GM21528 (cell line): ENCODE results near the gene TOR4A.

Source experiments
- ATAC-seq: cut with Tn5 transposase; IDR thresholded peaks from one replicate; pipeline ENCODE4 v1.9.1; 2021; ENCODE audit warnings: mild to moderate bottlenecking, moderate library complexity; ENCODE audit not compliant: unreplicated experiment, low FRiP score

TOR4A gene

DNA sequence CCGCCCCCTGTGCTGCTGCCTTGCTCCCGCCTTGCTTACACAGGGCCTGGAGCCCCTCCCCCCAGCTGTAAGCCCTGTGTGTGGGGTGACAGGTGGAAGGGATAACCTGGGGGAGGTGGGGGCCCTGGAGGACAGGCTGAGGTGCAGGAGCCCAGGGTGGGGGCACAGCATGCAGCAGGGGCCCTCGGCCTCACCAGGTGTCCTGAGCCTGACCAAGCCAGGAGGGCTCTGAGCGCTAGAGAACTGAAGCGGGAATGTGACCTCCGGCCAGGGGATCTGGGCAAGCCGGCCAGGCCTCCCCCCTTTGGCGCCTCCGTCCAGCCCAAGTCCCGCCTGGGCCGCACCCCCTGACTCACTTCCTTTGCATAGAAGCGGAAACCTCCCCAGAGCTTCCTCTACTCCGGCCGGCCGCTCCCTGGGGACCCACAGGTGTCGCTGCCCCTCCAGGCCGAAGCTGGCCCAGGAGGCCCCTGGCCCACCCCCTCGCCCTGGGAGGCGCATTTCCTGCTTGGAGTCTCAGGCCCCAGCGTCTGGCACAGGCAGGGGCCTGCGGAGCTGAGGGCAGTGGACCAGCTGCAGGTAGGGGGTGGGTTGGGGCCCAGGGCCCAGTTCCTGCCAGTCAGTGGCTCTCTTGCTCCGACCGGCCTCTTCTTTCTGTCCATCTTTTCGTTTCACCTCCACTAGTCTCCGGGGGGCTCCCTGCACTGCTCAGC, at the start of gene TOR4A:
TOR4A (plus strand) TSS at position 398 of the 713 bp plus-strand sequence. CDS start 964 bp downstream, outside the sequence.
- peak; percentile 68 for ATAC-seq

DNA sequence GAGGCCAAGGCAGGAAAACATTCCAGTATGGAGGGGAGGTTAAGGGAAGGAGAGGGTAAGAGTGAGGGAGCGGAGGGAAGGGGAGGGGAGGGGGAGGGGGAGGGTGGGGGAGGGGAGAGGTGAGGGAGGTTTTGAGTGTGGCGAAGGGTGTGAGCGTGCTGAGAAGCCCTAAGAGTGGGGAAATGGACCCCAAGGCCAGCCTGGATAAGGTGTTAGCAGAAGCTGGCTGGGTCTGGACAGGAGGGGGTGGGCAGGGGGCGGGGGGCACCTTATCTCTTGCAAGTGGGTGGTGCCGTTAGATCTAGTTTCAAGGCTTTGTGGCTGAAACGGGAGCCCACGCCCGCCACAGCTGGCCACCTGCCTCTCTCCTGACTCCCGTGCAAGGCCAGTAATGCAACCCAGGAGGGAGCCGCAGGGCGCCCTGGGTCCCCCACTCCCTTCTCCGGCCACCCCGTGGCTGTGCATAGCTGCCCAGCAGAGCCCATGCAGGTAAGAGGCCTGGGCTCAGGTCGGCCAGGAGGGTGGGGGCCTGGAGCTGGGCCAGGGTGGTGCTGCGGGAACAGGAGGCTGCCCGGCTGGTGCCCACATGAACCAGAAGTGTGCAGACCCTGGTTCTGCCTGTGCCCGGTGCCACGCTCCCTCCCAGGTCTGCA, 49.5 kb upstream of the TOR4A start:
- no peak for ATAC-seq

- ATAC-seq: no peak
Observed at GRCh38 chr9:137228506-137228967, 49.0 kb upstream of the TOR4A start.

DNA sequence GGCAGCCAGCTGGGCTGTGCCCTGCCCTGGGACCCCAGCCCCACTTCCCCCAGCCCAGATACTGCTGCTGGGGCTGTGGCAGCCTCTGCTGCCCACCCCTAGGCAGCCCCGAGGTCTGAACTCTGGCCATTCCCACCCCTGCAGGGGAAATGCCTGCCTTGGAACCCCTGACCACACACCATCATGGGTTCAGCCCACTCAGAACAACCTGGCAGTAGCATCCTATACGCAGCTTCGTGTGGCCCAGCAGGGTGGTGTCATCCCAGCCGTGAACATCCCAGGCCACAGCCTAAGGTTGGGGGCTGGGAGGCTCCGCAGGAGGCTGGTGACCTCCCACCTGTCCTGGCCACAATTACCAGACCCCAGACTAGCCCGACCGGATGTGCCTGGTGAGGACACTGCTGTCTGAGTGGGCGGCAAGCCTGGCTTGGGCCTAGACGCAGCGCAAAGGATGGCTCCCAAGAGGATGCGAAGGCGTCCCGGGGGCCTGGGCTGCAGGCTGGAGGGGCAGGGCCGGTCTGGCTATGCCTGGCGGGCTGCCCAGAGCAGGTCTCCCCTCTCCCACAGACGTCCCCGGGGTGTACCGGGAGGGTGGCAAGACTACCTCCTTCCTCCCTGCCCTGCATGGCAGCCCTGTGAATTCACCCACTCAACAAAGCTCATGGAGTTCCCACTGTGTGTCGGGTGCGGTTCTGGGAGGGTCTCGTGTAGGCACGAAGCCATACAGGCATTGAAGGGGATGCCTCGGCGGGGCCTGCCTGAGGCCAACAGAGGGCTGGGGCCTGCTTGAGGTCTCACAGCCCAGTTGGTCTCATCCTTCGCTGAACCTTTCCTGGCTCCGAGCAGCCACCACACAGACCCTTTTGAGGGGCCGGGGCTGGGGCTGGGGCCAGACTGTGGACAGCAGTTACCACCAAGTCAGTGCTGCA, 48.3 kb upstream of the TOR4A start:
- ATAC-seq: no peak

DNA sequence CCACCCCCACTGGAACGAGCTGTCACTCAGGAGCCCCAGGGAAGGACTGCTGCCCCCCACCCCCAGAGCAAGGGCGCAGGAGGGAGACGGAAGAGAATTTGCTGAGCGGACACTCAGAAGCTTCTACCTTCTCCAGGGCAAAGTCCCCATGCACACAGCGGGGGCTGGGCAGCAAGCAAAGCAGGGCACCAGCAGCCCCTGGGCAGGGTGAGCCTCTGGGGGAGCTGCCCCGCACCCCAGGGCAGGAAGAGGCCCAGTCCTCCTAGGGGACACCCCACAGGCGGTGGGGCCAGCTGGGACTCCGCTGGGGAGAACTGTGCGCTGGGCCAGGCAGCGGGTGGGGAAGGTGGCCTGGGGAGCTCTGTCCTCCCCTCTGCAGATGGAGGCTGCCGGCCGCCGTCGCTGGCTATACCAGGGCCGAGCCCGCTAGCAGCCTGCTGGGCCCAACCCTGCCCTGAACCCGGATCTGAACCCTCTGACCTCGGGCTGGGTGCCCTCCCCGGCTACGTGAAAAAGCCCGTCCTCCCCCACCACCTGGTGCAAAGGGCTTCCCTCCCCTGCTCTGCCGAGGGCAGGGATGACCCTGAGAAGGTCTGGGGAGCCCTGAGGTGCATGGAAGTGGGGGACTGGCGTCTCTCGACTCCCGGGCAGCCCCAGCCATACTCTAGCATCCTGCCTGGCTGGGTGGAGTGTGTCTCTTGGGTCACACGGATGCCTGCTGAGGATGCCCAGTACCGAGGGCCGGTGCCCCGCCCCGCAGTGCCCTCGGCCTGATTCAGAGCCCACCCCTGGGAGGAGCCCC, 47.4 kb upstream of the TOR4A start:
- ATAC-seq: no peak

DNA sequence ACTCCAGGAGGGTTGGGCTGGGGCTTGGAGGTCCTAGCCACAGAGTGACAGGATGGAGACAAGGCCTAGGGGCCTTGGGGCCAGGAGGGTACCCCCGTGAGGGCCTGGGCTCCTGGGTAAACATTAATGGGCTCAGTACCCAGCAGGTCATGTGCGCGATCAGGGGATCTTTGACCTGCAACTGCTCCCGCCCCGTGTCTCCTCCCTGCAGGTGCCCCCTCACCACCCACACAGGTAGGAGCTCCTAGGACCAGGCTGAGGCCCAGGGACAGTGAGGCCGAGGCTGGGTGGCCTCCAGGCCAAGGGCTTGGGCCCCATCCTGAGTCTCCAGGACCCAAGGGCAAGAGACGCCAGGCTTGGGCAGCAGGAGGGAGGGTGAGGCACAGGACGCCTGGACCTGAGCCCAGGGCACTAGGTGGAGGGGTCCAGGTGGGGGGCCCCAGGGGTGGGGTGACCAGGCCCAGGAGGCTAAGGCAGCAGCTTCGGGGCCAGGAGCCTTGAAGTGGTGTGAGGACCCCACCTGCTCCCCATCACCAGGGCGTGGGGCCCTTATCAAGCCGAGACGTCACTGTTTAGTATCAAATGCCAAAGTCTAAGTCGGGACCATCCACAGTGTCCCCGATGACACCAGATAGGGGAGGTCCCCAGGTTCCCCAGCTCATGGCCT, 46.7 kb upstream of the TOR4A start, which contains the start of gene SLC34A3:
SLC34A3 (plus strand) TSS at position 197 of the 667 bp plus-strand sequence. CDS start 802 bp downstream, outside the sequence.
- ATAC-seq: no peak

DNA sequence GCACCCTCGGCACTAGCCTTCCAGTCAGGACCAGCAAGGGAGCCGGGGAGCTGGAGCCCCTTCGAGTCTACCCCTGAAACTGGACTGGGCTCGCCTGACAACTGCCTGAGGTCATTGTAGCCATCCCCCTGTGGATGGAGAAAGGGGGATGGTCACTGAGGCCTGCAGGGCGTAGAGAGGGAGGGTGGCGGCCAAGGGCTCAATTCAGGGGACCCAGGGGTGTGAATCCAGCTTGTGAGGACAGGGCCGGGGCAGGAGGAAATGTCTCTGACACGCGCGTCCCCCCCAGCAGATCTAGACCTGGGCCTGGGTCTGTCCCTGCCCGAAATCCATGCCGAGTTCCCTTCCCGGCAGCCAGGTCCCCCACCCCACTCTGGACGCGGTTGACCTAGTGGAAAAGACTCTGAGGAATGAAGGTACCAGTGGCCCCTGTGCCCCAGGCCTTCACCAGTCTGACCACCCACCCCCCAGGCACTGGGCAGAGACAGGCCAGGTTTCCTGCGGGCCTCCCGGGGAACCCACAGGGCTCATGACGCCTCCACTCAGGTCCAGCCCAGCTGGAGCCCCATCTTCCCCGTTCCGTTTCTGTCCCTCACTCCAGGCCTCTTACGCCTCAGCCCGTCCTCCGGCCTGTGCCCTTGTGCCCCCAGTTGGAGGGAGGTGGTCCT, 46.0 kb upstream of the TOR4A start:
- no peak for ATAC-seq

DNA sequence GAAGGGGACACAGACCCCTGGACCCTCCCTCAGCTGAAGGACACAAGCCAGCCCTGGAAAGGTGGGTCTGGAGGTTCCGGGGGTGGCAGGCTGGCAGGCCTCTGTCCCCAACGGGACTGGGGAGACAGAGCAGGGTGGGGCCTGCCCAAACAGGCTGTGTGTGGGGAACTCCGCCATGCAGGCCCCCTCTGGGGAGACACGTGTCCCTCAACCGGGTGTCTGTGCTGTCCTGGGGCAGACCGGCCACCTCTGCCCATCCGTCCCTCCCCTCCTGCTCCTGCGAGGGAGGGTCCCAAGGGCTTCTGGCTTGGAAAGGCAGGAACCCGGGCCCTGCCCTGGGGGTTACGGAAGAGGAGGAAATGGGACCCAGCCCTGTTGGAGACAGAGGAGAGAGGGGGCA, 45.4 kb upstream of the TOR4A start:
- no peak for ATAC-seq

DNA sequence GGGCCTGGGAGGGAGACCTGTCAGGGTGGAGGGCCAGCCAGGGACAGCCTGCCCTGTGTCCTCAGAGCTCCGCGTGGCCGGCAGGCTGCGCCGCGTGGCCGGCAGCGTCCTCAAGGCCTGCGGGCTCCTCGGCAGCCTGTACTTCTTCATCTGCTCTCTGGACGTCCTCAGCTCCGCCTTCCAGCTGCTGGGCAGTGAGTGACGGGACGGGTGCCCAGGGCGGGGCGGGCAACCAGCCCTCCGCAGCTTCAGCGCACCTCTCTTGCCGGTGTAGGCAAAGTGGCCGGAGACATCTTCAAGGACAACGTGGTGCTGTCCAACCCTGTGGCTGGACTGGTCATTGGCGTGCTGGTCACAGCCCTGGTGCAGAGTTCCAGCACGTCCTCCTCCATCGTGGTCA, 45.0 kb upstream of the TOR4A start:
- ATAC-seq: no peak

- ATAC-seq: no peak
Observed at GRCh38 chr9:137233143-137233980, 44.2 kb upstream of the TOR4A start.

GRCh38 chr9:137234055-137234697, 43.4 kb upstream of the TOR4A start:
- ATAC-seq: no peak

DNA sequence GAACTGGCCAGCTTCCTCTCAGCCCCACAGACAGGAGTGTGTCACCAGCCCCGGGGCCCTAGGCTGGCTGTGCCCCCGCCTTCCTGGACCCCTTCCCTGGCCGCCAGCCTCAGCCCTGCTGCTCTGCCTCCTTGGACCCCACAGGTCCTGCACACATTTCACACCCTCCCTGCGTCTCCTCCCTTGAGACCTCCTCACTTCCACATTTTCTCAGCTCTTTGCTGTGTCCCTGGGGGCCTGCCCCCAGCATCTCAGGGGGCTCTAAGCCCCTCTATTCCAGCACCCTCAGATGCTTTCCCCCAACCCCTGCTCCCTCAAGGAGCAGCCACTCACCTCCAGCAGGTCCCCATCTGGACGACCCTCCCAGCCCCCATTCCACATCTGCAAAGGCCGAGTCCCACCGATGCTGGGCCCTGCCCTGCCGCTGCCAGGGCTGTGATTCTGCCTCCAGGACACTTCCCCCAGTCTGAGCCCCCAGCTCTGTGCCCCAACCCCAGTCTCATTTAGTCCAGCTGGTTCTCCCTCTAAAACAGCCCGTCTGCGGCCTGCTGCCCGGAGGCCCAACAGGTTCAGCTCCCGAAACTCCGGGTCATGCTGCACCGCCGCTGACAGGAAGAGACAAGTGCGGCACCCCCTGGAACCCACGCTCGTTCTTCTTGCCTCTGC, 42.6 kb upstream of the TOR4A start:
- no peak for ATAC-seq

GRCh38 chr9:137235424-137236237, 41.9 kb upstream of the TOR4A start:
- no peak for ATAC-seq

GRCh38 chr9:137236238-137236935, 41.1 kb upstream of the TOR4A start:
- no peak for ATAC-seq

GRCh38 chr9:137236936-137237421, 40.5 kb upstream of the TOR4A start:
- no peak for ATAC-seq
